Stimulated activated naive B cell treated with anti-CD40 and anti-IgM and Interleukin-4, amounts not matched to agents 10 μg/mL and 1 μg/mL and 100 μg/mL, for 72 hours (primary cell): ENCODE data around the gene MPST.

ENCODE experiments used
- ATAC-seq, 2 donors: fragments of 150-1000 bp; cut with Tn5 transposase; replicated peaks; 2 replicates each; pipeline ENCODE4 v1.10.0; 2021; ENCODE audit warnings: moderate library complexity in 1 of 2
- DNase-seq: peaks from one replicate; pipeline ENCODE4 v3.0.0; 2021
- H3K27ac Mint-ChIP-seq: one replicate; pipeline ENCODE4 v1.8.0; 2022; ENCODE audit warnings: mild to moderate bottlenecking, mixed read lengths
- H3K27me3 Mint-ChIP-seq, 2 donors: one replicate each; pipeline ENCODE4 v1.8.0; 2022; ENCODE audit warnings: mixed read lengths in 2 of 2
- H3K36me3 Mint-ChIP-seq, 2 donors: one replicate each; pipeline ENCODE4 v1.8.0; 2022; ENCODE audit warnings: mixed read lengths in 2 of 2, mild to moderate bottlenecking in 1 of 2
- H3K4me1 Mint-ChIP-seq, 2 donors: one replicate each; pipeline ENCODE4 v1.8.0; 2022; ENCODE audit warnings: mixed read lengths in 2 of 2, mild to moderate bottlenecking in 1 of 2
- H3K4me3 Mint-ChIP-seq, 2 donors: one replicate each; pipeline ENCODE4 v1.8.0; 2022; ENCODE audit warnings: mild to moderate bottlenecking in 2 of 2, mixed read lengths in 2 of 2, moderate library complexity in 1 of 2
- H3K9me3 Mint-ChIP-seq, 2 donors: one replicate each; pipeline ENCODE4 v1.8.0; 2022; ENCODE audit warnings: mixed read lengths in 2 of 2, mild to moderate bottlenecking in 1 of 2

MPST gene

DNA sequence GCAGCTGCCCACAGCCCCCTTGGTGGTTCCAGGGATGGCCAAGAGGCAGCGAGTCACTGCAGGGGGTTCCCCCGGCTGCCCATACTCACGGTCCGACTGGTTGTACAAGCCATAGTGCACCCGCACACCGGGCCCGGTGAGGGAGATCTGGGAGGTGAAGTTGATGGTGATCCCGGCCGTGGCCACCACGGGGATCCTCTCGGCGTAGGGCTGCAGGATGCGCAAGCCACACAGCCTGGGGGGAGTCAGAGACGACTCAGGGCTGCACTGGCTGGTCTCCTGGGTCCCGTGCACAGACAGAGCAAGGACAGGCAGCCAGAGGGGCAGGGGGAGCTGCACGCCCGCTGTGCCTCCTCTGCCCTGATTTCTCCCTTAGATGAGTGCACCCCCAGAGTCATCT, 55.5 kb downstream of the MPST start:
- Mint-ChIP-seq H3K36me3 (no peaks in the 10 kb centered on the region), H3K27ac (no peak overlapping the region), H3K4me3 (no peak overlapping the region), H3K4me1 (peaks cover 13 to 23% of the 10 kb centered on the region in 2 donors), H3K27me3 (peaks cover 19 to 47% of the 10 kb centered on the region in 2 donors), H3K9me3 (no peaks in the 10 kb centered on the region)
- DNase-seq (no peak), ATAC-seq (no peak)

DNA sequence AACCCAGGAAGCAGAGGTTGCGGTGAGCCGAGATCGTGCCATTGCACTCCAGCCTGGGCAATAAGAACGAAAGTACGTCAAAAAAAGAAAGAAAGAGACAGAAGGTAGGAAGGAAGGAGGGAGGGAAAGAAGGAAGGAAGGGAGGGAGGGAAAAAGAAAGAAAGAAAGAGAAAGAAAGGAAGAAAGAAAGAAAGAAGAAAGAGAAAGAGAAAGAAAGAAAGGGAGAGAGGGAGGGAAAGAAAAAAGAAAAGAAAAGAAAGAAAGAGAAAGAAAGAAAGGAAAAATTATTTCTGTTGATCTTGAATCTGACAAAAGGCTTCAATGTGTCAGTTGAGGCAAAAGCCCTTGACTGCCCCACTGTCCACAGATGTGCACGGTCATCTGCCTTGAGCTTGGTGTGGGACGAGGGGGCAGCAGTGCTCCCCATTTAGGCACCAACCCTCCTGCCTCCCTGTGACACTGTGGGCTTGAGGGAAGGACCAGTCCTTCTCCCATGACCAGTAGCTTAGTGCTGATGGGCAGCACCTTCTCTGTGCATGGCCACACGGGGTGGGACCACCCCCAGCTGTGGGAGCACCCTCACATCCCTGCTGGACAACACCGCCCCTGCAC, 56.4 kb downstream of the MPST start:
- Mint-ChIP-seq H3K27me3 (peaks cover 18 to 53% of the 10 kb centered on the region in 2 donors), H3K36me3 (no peaks in the 10 kb centered on the region), H3K27ac (no peak overlapping the region), H3K4me3 (no peak overlapping the region), H3K9me3 (no peaks in the 10 kb centered on the region), H3K4me1 (peaks cover 16 to 29% of the 10 kb centered on the region in 2 donors)
- DNase-seq, result no peak
- no peak for ATAC-seq

DNA sequence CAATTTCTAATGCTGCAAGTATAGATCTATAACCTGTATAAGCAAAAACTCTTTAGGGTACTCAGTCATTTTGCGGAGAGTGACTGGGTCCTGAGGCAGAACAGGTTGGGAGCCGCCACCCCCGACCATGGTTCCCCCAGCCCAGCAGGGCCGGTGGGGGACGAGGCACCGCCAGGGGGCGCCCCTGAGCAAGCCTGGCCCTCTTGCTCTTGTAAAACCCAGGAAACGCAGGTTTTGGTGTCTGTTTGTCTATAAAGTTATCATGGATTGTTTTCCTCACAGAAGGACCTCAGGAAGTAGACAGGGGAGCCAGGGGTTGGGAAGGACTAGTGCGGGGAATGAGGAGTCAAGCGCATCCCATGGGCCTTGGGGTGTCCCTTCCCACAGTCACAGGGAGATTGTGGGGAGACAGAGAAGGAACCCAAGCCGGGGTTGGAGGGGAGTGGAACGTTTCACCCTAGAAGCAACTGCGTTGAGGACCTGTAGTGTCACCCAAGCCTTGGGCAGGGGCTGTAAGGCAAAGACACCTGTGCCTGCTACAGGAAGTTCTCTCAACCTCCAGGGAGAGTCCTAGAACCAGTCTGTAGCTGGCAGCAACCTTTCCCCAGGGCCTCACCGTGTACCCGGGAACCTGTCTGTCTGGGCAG, 58.4 kb downstream of the MPST start:
- Mint-ChIP-seq H3K4me1 (peaks cover 16 to 29% of the 10 kb centered on the region in 2 donors), H3K9me3 (no peaks in the 10 kb centered on the region), H3K27me3 (peaks cover 18 to 53% of the 10 kb centered on the region in 2 donors), H3K4me3 (no peak overlapping the region), H3K36me3 (no peaks in the 10 kb centered on the region), H3K27ac (peak overlapping the region; percentile 81)
- DNase-seq (peak; percentile 56), ATAC-seq (peak; percentile 76 to 84)

DNA sequence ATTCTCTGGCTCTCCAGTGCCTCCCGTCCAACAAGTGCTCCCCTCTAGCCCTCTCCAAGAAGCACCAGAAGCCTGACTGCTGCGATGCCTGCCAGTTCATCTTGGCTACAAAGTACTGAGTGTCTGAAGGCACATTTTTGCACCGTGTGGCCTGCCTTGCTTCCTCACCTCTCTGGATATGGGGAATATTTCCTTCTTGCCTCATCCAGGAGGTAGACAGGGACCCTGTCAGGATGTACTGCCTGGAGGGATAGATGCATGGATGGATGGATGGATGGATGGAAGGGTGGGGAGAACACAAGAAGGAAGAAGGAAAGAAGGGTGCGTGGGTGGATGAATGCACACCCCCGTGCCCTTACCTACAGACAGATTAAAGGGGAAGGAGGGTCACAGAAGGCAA, 59.6 kb downstream of the MPST start:
- Mint-ChIP-seq H3K4me1 (peaks cover 16 to 29% of the 10 kb centered on the region in 2 donors), H3K4me3 (no peak overlapping the region), H3K36me3 (no peaks in the 10 kb centered on the region), H3K27ac (peak overlapping the region; percentile 3), H3K9me3 (no peaks in the 10 kb centered on the region), H3K27me3 (peaks cover 26 to 57% of the 10 kb centered on the region in 2 donors)
- ATAC-seq, result no peak
- DNase-seq, result no peak
